ENCODE data around the gene CALML5.
A peak's percentile ranks its signal among the peaks of the same experiment; 100 is the strongest.

Gene CALML5

GRCh38 chr10:5504146-5505072 lies 5.0 kb upstream of the CALML5 start:
- no peak for TF ChIP-seq CTCF (conservative IDR thresholded peaks at IDR 0.05; ENCODE audit: low read depth, low read length)
- H3K4me3 ChIP-seq (ENCODE audit: low read depth, low read length) = no peak overlapping the region
- DNase-seq (ENCODE audit: low read depth) = no peak

DNA sequence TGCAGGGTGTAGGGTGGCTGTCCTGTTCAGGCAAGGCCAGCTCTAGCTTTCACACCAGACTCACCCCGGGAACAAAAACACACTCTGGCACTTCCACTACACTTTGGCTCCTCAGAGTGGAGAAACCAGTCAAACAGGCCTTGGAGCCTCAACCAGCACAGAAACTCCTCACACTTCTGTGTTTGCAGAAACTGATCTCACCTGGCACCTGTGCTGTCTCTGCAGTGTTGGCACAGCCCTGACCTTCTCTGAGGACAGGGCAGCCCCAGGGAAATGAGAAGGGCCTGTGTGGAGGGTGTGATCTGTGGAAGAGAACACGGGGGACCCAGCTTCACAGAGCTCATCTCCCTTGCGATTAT lies 4.1 kb upstream of the CALML5 start:
- H3K4me3 ChIP-seq (ENCODE audit: low read depth, low read length) = no peak overlapping the region
- DNase-seq (ENCODE audit: low read depth) = no peak

GRCh38 chr10:5502571-5503476 lies 3.5 kb upstream of the CALML5 start:
- no peak for DNase-seq (ENCODE audit: low read depth)
- TF ChIP-seq CTCF (conservative IDR thresholded peaks at IDR 0.05; ENCODE audit: low read depth, low read length) = no peak
- H3K4me3 ChIP-seq (ENCODE audit: low read depth, low read length) = no peak overlapping the region

More for the DNA sequence above, 4.1 kb upstream of the CALML5 start:
- TF ChIP-seq CTCF (conservative IDR thresholded peaks at IDR 0.05; ENCODE audit: low read depth, low read length) = no peak

DNA sequence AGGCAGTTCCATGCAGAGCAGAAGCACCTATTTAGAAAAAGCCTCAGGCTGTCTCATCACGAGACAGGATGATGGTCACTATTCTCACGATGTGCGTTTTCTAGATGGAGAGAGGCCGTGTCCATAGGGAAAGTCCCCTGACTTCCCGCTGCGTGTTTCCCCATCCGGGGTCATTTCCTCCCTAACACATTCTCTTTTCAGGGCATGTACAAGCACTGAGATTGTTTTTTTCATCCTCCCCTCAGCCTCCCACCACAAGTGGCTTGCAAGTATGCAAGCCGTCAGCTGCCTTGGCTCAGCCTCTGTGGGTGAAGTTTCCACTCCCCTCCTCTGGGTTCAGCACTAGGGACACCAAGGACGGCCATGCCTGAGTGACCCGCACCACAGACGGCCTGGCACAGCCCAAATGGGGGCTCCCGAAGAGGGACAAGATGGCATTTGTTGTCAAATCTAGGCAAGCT lies 2.7 kb upstream of the CALML5 start:
- DNase-seq (ENCODE audit: low read depth) = peak; percentile 19

DNA sequence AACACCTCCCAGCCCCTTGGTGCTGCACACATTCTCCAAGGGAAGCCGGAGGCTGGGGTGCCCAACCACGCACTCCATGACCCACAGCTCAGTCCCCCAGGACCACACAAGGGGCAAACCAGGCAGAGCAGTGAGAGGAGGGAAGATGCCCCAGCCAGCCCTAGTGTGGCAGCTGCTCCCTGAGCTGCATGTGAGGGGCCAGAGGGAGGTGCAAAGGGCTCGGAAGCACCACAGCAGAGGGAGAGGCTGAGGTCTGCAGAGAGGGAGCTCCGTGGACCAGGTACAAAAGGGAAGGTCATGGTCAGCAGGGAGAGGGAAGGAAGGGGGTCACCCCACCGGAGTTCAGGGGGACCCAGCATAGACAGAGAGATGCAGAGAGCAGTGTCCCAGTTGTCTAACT lies 1.5 kb upstream of the CALML5 start:
- no peak for DNase-seq (ENCODE audit: low read depth)
- no peak overlapping the region for H3K4me3 ChIP-seq (ENCODE audit: low read depth, low read length)
- TF ChIP-seq CTCF (conservative IDR thresholded peaks at IDR 0.05; ENCODE audit: low read depth, low read length) = no peak

More for the DNA sequence above, 2.7 kb upstream of the CALML5 start:
- no peak overlapping the region for H3K4me3 ChIP-seq (ENCODE audit: low read depth, low read length)
- TF ChIP-seq CTCF (conservative IDR thresholded peaks at IDR 0.05; ENCODE audit: low read depth, low read length) = no peak

- no peak for TF ChIP-seq CTCF (conservative IDR thresholded peaks at IDR 0.05; ENCODE audit: low read depth, low read length)
- no peak for DNase-seq (ENCODE audit: low read depth)
- H3K4me3 ChIP-seq (ENCODE audit: low read depth, low read length) = no peak overlapping the region
These were observed 846 bp upstream of the CALML5 start for GRCh38 chr10:5500162-5500670.
